Activated T-helper 1 cell treated with anti-CD3 and anti-CD28 coated beads, Interleukin-2, amount 50 U/mL, for 16 hours (primary cell): Measurements from ENCODE around the gene LMCD1.

ENCODE experiments used
- DNase-seq, 2 donors: peaks; one replicate each; pipeline ENCODE4 v3.0.0-alpha.2; 2020; ENCODE audit warnings: low read depth in 1 of 2, low spot score in 1 of 2

Gene LMCD1

GRCh38 chr3:8484409-8485140 lies 17.0 kb upstream of the LMCD1 start:
- DNase-seq: no peak

- DNase-seq: no peak
Observed at GRCh38 chr3:8485141-8485870, 16.3 kb upstream of the LMCD1 start.

- no peak for DNase-seq
Observed at GRCh38 chr3:8485943-8486342, 15.7 kb upstream of the LMCD1 start.

- DNase-seq: no peak
Observed at GRCh38 chr3:8486434-8486833, 15.2 kb upstream of the LMCD1 start.

- DNase-seq: no peak
Observed at GRCh38 chr3:8486936-8487335, 14.7 kb upstream of the LMCD1 start.

- DNase-seq: no peak
Observed at GRCh38 chr3:8488411-8488810, 13.2 kb upstream of the LMCD1 start.

GRCh38 chr3:8488877-8489276 lies 12.7 kb upstream of the LMCD1 start:
- no peak for DNase-seq

- DNase-seq: no peak
Observed at GRCh38 chr3:8489278-8489792, 12.3 kb upstream of the LMCD1 start.

- no peak for DNase-seq
Observed at GRCh38 chr3:8490079-8490552, 11.5 kb upstream of the LMCD1 start.

- no peak for DNase-seq
Observed at GRCh38 chr3:8491271-8492144, 10.1 kb upstream of the LMCD1 start.

GRCh38 chr3:8492744-8493511 lies 8.7 kb upstream of the LMCD1 start:
- no peak for DNase-seq

- DNase-seq: no peak
Observed at GRCh38 chr3:8493744-8494143, 7.9 kb upstream of the LMCD1 start.

- no peak for DNase-seq
Observed at GRCh38 chr3:8494327-8494726, 7.3 kb upstream of the LMCD1 start.

GRCh38 chr3:8497582-8497981 lies 4.0 kb upstream of the LMCD1 start:
- DNase-seq: no peak

- no peak for DNase-seq
Observed at GRCh38 chr3:8499181-8499611, 2.4 kb upstream of the LMCD1 start.

- DNase-seq: no peak
Observed at GRCh38 chr3:8500319-8500988, 1.2 kb upstream of the LMCD1 start.

GRCh38 chr3:8500989-8501370 lies 643 bp upstream of the LMCD1 start:
- no peak for DNase-seq

- DNase-seq: no peak
Observed at GRCh38 chr3:8503461-8503860, 1.8 kb downstream of the LMCD1 start.

- no peak for DNase-seq
Observed at GRCh38 chr3:8503871-8504610, 2.4 kb downstream of the LMCD1 start.
